Sigmoid colon (tissue), 4 donors: ENCODE results near the gene IQGAP2.

Source experiments
- EP300 ChIP-seq, 4 donors: sonication (generic); formaldehyde crosslinking; IDR thresholded peaks; one replicate each; pipeline ENCODE4 v1.6.1; 2017; ENCODE audit warnings: antibody characterized with exemption in 4 of 4
- POLR2A ChIP-seq, 2 donors: fragments of 450-650 bp; IDR thresholded peaks; one replicate each; pipeline ENCODE4 v1.6.1; 2016; ENCODE audit warnings: antibody characterized with exemption in 2 of 2, mild to moderate bottlenecking in 2 of 2, moderate library complexity in 2 of 2
- POLR2AphosphoS5 ChIP-seq, 4 donors: sonication (generic); formaldehyde crosslinking; IDR thresholded peaks; one replicate each; pipeline ENCODE4 v1.6.1; 2017; ENCODE audit warnings: antibody characterized with exemption in 4 of 4
- TF ChIP-seq, protein P1 (sequence below), 4 experiments: fragments of 450-650 bp in 3 of 4; fragments of 200-600 bp in 1 of 4; IDR thresholded peaks; one replicate each; pipeline ENCODE4 v1.5.1; 2016 to 2019; ENCODE audit warnings: antibody characterized with exemption in 4 of 4, mild to moderate bottlenecking in 3 of 4, moderate library complexity in 2 of 4

DNA sequence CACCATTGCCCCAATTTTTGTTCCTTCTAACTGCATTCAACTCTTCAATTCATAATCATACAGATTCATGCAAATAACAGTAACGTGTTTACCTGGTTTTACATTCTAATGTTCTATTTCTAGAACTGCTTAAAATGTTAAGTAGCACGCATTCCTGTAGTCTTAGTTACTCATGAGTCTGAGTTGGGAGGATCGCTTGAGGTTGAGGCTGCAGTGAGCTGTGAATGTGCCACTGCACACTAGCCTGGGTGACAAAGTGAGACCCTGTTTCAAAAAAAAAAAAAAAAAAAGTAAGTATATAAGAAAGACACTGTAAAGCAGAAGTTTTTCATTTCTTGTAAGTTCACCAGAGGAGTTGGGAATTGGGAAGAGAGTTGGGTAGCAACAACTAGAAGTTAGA, 114.2 kb downstream of the IQGAP2 start:
- TF ChIP-seq, protein P1, sequence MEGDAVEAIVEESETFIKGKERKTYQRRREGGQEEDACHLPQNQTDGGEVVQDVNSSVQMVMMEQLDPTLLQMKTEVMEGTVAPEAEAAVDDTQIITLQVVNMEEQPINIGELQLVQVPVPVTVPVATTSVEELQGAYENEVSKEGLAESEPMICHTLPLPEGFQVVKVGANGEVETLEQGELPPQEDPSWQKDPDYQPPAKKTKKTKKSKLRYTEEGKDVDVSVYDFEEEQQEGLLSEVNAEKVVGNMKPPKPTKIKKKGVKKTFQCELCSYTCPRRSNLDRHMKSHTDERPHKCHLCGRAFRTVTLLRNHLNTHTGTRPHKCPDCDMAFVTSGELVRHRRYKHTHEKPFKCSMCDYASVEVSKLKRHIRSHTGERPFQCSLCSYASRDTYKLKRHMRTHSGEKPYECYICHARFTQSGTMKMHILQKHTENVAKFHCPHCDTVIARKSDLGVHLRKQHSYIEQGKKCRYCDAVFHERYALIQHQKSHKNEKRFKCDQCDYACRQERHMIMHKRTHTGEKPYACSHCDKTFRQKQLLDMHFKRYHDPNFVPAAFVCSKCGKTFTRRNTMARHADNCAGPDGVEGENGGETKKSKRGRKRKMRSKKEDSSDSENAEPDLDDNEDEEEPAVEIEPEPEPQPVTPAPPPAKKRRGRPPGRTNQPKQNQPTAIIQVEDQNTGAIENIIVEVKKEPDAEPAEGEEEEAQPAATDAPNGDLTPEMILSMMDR (IDR thresholded peaks at IDR 0.05) = no peak
- TF ChIP-seq POLR2A (IDR thresholded peaks at IDR 0.05) (no peak), EP300 (IDR thresholded peaks at IDR 0.05) (no peak), POLR2AphosphoS5 (IDR thresholded peaks at IDR 0.05) (no peak)
